Measurements from ENCODE around the gene GABBR2.
"Not testable (repeated sequence)": the region's sequence is repeated elsewhere in the genome, so short reads cannot be mapped to it uniquely, and the experiment has no call there.

Gene GABBR2

DNA sequence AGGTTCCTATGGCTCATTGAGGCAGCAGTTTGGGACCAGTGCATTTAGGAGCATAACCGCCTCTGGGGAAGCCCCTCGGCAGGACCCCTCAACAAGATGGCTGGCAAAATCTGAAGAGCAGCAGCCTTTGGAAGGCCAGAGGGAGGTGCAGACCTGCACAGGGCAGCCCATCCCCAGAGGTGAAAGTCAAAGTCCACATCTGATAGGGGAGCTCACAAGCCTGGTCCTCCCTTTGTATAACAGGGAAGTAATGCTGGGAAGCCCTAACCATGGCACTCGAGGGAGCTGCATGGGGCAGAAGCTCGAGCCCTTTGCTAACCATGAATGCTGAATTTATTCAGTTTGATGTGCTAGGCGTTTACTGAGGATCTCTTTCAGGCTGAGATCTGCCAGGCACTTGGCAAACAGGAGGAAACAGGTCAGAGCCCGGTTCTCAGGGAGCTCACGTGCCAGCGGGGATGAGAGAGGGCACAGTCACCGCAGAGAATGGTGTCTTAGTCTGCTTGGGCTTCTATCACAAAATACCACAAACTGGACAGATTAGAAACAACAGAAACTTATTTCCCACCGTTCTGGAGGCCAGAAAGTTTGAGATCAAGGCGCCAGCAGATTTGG, 114.1 kb downstream of the GABBR2 start:
- TF ChIP-seq, protein P1, sequence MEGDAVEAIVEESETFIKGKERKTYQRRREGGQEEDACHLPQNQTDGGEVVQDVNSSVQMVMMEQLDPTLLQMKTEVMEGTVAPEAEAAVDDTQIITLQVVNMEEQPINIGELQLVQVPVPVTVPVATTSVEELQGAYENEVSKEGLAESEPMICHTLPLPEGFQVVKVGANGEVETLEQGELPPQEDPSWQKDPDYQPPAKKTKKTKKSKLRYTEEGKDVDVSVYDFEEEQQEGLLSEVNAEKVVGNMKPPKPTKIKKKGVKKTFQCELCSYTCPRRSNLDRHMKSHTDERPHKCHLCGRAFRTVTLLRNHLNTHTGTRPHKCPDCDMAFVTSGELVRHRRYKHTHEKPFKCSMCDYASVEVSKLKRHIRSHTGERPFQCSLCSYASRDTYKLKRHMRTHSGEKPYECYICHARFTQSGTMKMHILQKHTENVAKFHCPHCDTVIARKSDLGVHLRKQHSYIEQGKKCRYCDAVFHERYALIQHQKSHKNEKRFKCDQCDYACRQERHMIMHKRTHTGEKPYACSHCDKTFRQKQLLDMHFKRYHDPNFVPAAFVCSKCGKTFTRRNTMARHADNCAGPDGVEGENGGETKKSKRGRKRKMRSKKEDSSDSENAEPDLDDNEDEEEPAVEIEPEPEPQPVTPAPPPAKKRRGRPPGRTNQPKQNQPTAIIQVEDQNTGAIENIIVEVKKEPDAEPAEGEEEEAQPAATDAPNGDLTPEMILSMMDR (conservative IDR thresholded peaks at IDR 0.05): no peak
- no peak overlapping the region for H3K27ac ChIP-seq

DNA sequence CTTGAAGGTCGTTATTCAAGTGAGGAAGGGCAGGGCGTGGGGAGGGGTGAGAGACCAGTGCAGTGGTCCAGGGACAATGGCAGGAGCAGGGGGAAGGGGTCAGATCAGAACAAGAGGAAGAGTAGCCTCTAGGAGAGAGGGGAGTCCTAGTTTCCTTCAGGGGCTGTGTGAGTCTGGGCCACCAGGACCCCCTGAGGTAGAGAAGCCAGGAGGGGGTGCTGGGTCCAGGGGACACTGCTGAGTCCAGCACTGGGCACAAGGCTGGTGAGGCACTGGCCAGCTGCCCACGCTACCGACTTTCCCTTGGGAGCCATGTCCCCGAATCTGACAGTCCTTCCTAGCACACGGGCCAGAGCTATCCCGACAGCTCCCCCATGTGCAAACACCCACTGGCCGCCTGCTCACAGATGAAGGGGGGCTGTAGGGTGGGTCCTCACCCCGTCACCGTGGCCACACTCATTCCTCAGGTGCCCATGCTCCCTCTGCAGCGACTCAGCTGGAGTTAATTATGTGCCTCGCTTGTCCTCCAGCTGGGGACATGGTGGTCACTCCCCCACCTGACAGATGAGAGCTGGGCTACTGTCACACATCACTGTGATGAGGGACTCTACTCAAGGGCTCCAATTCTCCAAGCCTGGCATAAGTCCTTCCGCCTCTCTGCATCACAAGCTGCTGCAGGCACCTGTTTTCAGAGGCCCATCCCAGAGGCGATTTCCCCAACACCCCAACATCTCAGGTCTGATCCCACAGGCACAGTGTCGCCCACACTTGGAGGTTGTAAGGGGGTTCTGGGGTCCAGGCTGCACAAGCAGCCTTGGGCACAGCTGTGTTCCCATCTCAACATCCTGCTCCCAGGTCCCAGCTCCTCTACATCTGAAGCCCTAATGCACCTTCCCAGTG, 115.1 kb downstream of the GABBR2 start:
- TF ChIP-seq, protein P1 (conservative IDR thresholded peaks at IDR 0.05): no peak

DNA sequence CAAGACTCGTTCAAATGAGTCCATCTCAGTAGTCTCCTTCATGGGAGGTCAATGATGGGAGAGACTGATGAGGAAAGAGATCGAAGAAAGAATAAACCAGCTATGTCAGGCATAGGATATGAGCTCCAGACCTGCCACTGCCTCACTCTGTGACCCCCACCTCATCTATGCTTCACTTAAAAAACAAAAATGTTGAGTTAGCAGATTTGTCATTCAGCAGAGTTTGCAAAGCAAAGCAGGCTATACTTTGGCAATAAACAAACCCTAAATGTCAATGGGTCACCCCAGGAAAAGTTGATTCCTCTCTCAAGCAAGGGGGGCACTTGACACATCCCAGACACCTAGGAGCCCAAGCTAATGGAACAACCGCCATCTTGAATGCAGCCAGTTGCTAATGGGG, 117.0 kb downstream of the GABBR2 start:
- H3K27ac ChIP-seq: no peak overlapping the region

More for the DNA sequence above, 115.1 kb downstream of the GABBR2 start:
- H3K27ac ChIP-seq: no peak overlapping the region

DNA sequence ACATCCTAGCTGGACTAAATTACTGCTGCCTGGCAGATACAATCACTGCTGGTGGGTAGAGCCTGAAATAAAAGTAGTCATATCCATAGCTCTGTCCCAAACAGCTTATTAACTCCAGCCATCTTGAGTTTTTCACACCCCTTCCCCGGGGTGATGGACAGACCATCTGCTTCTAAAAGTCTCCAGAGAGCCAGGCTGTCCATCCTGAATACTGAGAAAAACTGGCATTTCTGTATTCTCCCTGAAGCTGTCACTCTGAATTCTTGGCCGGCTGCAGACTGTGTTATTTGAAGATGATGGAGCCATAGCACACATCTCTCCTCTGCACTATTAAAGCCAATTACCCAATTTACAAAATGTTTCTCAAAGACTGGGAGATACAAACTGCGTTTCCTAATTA, 118.6 kb downstream of the GABBR2 start:
- H3K27ac ChIP-seq: no peak overlapping the region
- TF ChIP-seq, protein P1 (conservative IDR thresholded peaks at IDR 0.05): no peak

More for the DNA sequence above, 117.0 kb downstream of the GABBR2 start:
- TF ChIP-seq, protein P1 (conservative IDR thresholded peaks at IDR 0.05): no peak

DNA sequence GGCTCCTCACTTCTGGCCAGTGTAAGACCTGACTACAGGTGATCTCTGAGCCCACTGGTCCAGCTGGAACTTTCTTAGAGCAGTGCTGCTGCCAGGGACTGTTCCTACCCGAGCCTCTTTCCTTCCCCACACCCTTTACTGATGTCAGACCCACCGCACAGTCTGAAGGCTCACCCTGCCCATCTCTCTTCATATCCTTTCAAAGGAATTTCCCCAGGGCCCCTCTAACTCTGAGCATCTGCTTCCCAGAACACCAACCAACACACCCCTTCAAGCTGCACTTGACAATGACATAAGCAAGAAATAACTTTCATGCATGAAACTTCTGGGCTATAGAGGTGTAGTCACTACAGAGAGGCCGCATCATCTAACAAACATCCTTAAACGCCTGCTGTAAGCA, 119.6 kb downstream of the GABBR2 start:
- TF ChIP-seq, protein P1 (conservative IDR thresholded peaks at IDR 0.05): no peak
- H3K27ac ChIP-seq: no peak overlapping the region

DNA sequence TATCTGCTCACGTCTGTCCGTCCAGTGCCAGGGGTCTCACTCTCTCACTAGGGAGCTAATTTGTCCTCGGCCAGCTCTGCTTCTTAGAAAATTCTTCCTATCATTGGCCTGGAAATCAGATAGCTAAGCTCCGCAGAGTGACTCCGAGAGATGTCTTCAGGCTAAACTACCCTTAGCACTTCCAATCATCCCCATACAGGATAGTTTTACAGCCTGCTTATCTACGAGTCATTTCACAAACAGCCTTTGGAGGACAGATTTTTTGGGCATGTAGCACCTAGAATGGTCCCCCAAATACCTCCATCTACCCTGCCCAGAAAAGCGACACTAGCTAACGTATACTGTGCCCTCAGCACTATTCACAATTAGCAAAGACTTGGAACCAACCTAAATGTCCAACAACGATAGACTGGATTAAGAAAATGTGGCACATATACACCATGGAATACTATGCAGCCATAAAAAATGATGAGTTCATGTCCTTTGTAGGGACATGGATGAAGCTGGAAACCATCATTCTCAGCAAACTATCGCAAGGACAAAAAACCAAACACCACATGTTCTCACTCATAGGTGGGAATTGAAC, 123.8 kb downstream of the GABBR2 start:
- H3K27ac ChIP-seq: not testable (repeated sequence)

DNA sequence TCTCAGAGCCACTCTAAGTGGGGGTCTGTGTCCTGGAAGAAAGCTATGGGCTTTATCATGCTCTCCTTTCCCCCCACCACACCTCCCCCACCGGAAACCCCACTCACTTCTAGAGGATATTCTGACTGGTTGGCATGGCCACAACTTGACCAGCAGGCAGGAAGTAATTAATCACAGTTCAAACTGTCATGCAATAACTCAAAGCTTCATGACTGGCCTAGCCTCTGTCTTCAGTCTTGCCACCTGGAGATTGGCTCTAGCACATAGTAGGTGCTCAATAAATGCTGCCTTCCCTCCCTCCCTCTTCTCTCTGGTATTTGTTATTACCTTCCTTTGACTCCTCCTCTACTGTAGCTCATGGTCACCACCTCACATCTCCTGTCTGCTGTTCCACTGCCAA, 124.7 kb downstream of the GABBR2 start:
- TF ChIP-seq, protein P1 (conservative IDR thresholded peaks at IDR 0.05): no peak
- H3K27ac ChIP-seq: no peak overlapping the region

All from VCaP (cell line).